Neural cell (in vitro differentiated cells): Measurements from ENCODE around the gene PPIC. TPM values are rescaled to one million over a fixed set of nuclear protein-coding genes. Genes with fewer than 3 reads are reported as not detected.

ENCODE experiments used
- H2AFZ ChIP-seq: fragments of 200-600, 300-800 bp; sonication (generic), shearing (Covaris generic); 2 replicates; pipeline ENCODE4 v1.6.0; 2014; ENCODE audit warnings: low read depth, mild to moderate bottlenecking, antibody characterized with exemption, low read length, moderate library complexity
- H3F3A ChIP-seq: fragments of 200-600 bp; shearing (Covaris generic); 2 replicates; pipeline ENCODE4 v1.6.1; 2016; ENCODE audit warnings: mild to moderate bottlenecking, moderate library complexity, mixed read lengths, antibody characterized with exemption, low read length; ENCODE audit not compliant: insufficient read depth, poor library complexity, severe bottlenecking
- H3K27ac ChIP-seq: fragments of 200-600, 300-800 bp; sonication (generic), shearing (Covaris generic); 2 replicates; pipeline ENCODE4 v1.5.1; 2014; ENCODE audit warnings: mild to moderate bottlenecking, low read length, moderate library complexity
- H3K27me3 ChIP-seq: fragments of 300-800, 200-600 bp; sonication (generic), shearing (Covaris generic); 2 replicates; pipeline ENCODE4 v1.6.0; 2014; ENCODE audit warnings: mild to moderate bottlenecking, low read depth, low read length, moderate library complexity; ENCODE audit not compliant: insufficient read depth
- H3K36me3 ChIP-seq: fragments of 300-800, 200-600 bp; sonication (generic), shearing (Covaris generic); 2 replicates; pipeline ENCODE4 v1.5.1; 2014; ENCODE audit warnings: mild to moderate bottlenecking, antibody characterized with exemption, low read length, moderate library complexity; ENCODE audit not compliant: insufficient read depth
- H3K4me2 ChIP-seq: fragments of 300-800, 200-600 bp; sonication (generic), shearing (Covaris generic); 2 replicates; pipeline ENCODE4 v1.6.0; 2014; ENCODE audit warnings: mild to moderate bottlenecking, low read length
- H3K4me3 ChIP-seq: fragments of 300-800, 200-600 bp; sonication (generic), shearing (Covaris generic); 2 replicates; pipeline ENCODE4 v1.5.1; 2014; ENCODE audit warnings: mild to moderate bottlenecking, low read length, moderate library complexity
- H3K79me2 ChIP-seq: fragments of 200-600 bp; shearing (Covaris generic); replicated peaks from 2 replicates; pipeline ENCODE4 v1.6.0; 2014; ENCODE audit warnings: mild to moderate bottlenecking, low read length, moderate library complexity; ENCODE audit not compliant: insufficient read depth
- H3K9ac ChIP-seq: fragments of 300-800, 200-600 bp; sonication (generic), shearing (Covaris generic); 2 replicates; pipeline ENCODE4 v1.6.1; 2016; ENCODE audit warnings: mild to moderate bottlenecking, low read length, mixed read lengths
- H3K9me2 ChIP-seq: fragments of 200-600 bp; shearing (Covaris generic); 2 replicates; pipeline ENCODE4 v1.6.1; 2016; ENCODE audit warnings: mild to moderate bottlenecking, low read length, mixed read lengths; ENCODE audit not compliant: insufficient read depth
- H3K9me3 ChIP-seq: fragments of 200-600, 300-800 bp; sonication (generic), shearing (Covaris generic); 2 replicates; pipeline ENCODE4 v1.6.1; 2016; ENCODE audit warnings: mild to moderate bottlenecking, mixed run types, low read length, moderate library complexity, mixed read lengths
- H4K20me1 ChIP-seq: fragments of 200-600 bp; shearing (Covaris generic); 2 replicates; pipeline ENCODE4 v1.6.1; 2016; ENCODE audit warnings: mild to moderate bottlenecking, mixed run types; ENCODE audit not compliant: insufficient read depth
- EP300 ChIP-seq: fragments of 450-650 bp; conservative IDR thresholded peaks from 2 replicates; pipeline ENCODE4 v1.6.1; 2014; ENCODE audit warnings: antibody characterized with exemption, mild to moderate bottlenecking, moderate library complexity; ENCODE audit not compliant: poor library complexity, severe bottlenecking
- EZH2 ChIP-seq: fragments of 200-600, 300-800 bp; shearing (Covaris generic), sonication (generic); IDR thresholded peaks from 2 replicates; pipeline ENCODE4 v1.6.1; 2014; ENCODE audit warnings: antibody characterized with exemption, low read length, borderline replicate concordance, mild to moderate bottlenecking; ENCODE audit not compliant: insufficient read depth, poor library complexity, severe bottlenecking
- MXI1 ChIP-seq: fragments of 450-650 bp; conservative IDR thresholded peaks from 2 replicates; pipeline ENCODE4 v1.6.1; 2014; ENCODE audit warnings: antibody characterized with exemption, mild to moderate bottlenecking; ENCODE audit not compliant: poor library complexity, severe bottlenecking
- POLR2AphosphoS5 ChIP-seq: IDR thresholded peaks from 2 replicates; pipeline ENCODE4 v1.6.1; 2012
- RAD21 ChIP-seq: fragments of 450-650 bp; conservative IDR thresholded peaks from 2 replicates; pipeline ENCODE4 v1.6.1; 2014; ENCODE audit warnings: antibody characterized with exemption, mild to moderate bottlenecking, moderate library complexity
- SMC3 ChIP-seq: fragments of 450-650 bp; conservative IDR thresholded peaks from 2 replicates; pipeline ENCODE4 v1.6.1; 2014; ENCODE audit warnings: antibody characterized with exemption, mild to moderate bottlenecking, moderate library complexity; ENCODE audit not compliant: poor library complexity
- TAF1 ChIP-seq: IDR thresholded peaks from 2 replicates; pipeline ENCODE4 v1.6.1; 2012; ENCODE audit warnings: low read depth
- polyA plus RNA-seq: library from polyadenylated mRNA; depleted of rRNA; stranded (reverse); fragments of >200 nt; gene quantifications from 2 replicates; pipeline ENCODE4 v1.2.3, GENCODE V29; 2014
- TF ChIP-seq, protein P1 (sequence below): IDR thresholded peaks from 2 replicates; pipeline ENCODE4 v1.6.1; 2012; ENCODE audit warnings: borderline replicate concordance
- TF ChIP-seq, protein P2 (sequence below): fragments of 450-650 bp; IDR thresholded peaks from 2 replicates; pipeline ENCODE4 v1.5.1; 2014; ENCODE audit warnings: antibody characterized with exemption, mild to moderate bottlenecking, moderate library complexity; ENCODE audit not compliant: poor library complexity, severe bottlenecking

Gene PPIC
- polyA plus RNA-seq, 1 donor from 2014 or later, result not detected

GRCh38 chr5:123051206-123051605 is 14.7 kb upstream of the PPIC start:
- Histone ChIP-seq H3K27ac (no peak overlapping the region), H3K9me2 (no peaks in the 10 kb centered on the region), H3K79me2 (no peaks in the 10 kb centered on the region), H3K4me2 (no peak overlapping the region), H3K36me3 (no peaks in the 10 kb centered on the region), H3K4me3 (no peak overlapping the region), H3K9ac (no peak overlapping the region), H2AFZ (no peak overlapping the region), H3K9me3 (no peaks in the 10 kb centered on the region), H3K27me3 (no peaks in the 10 kb centered on the region), H4K20me1 (no peaks in the 10 kb centered on the region), H3F3A (no peaks in the 10 kb centered on the region)
- TF ChIP-seq RAD21, result no peak
- TF ChIP-seq, protein P1, sequence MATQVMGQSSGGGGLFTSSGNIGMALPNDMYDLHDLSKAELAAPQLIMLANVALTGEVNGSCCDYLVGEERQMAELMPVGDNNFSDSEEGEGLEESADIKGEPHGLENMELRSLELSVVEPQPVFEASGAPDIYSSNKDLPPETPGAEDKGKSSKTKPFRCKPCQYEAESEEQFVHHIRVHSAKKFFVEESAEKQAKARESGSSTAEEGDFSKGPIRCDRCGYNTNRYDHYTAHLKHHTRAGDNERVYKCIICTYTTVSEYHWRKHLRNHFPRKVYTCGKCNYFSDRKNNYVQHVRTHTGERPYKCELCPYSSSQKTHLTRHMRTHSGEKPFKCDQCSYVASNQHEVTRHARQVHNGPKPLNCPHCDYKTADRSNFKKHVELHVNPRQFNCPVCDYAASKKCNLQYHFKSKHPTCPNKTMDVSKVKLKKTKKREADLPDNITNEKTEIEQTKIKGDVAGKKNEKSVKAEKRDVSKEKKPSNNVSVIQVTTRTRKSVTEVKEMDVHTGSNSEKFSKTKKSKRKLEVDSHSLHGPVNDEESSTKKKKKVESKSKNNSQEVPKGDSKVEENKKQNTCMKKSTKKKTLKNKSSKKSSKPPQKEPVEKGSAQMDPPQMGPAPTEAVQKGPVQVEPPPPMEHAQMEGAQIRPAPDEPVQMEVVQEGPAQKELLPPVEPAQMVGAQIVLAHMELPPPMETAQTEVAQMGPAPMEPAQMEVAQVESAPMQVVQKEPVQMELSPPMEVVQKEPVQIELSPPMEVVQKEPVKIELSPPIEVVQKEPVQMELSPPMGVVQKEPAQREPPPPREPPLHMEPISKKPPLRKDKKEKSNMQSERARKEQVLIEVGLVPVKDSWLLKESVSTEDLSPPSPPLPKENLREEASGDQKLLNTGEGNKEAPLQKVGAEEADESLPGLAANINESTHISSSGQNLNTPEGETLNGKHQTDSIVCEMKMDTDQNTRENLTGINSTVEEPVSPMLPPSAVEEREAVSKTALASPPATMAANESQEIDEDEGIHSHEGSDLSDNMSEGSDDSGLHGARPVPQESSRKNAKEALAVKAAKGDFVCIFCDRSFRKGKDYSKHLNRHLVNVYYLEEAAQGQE, result no peak
- TF ChIP-seq SMC3, result no peak
- TF ChIP-seq TAF1, result no peak
- no peak for TF ChIP-seq MXI1
- TF ChIP-seq, protein P2, sequence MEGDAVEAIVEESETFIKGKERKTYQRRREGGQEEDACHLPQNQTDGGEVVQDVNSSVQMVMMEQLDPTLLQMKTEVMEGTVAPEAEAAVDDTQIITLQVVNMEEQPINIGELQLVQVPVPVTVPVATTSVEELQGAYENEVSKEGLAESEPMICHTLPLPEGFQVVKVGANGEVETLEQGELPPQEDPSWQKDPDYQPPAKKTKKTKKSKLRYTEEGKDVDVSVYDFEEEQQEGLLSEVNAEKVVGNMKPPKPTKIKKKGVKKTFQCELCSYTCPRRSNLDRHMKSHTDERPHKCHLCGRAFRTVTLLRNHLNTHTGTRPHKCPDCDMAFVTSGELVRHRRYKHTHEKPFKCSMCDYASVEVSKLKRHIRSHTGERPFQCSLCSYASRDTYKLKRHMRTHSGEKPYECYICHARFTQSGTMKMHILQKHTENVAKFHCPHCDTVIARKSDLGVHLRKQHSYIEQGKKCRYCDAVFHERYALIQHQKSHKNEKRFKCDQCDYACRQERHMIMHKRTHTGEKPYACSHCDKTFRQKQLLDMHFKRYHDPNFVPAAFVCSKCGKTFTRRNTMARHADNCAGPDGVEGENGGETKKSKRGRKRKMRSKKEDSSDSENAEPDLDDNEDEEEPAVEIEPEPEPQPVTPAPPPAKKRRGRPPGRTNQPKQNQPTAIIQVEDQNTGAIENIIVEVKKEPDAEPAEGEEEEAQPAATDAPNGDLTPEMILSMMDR, result no peak

DNA sequence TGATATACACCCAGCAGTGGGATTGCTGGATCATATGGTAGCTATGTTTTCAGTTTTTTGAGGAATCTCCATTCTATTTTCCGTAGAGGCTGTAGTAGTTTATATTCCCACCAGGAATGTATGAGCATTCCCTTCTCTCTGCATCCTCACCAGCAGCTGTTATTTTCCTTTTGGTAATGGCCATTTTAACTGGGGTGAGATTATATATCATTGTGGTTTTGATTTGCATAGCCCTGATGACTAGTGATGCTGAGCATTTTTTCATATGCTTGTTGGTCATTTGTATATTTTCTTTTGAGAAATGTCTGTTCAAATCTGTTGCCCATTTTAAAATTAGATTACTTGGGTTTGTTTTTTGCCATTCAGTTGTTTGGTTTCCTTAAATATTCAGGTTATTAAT is 11.2 kb upstream of the PPIC start:
- Histone ChIP-seq H3K4me3 (no peak overlapping the region), H3K4me2 (no peak overlapping the region), H3K9me3 (no peaks in the 10 kb centered on the region), H3K36me3 (no peaks in the 10 kb centered on the region), H3K27me3 (no peaks in the 10 kb centered on the region), H3K9me2 (no peaks in the 10 kb centered on the region), H3K9ac (no peak overlapping the region), H4K20me1 (no peaks in the 10 kb centered on the region), H3K27ac (no peak overlapping the region), H3K79me2 (no peaks in the 10 kb centered on the region), H2AFZ (no peak overlapping the region), H3F3A (no peaks in the 10 kb centered on the region)
- no peak for TF ChIP-seq EZH2
- TF ChIP-seq EP300, result no peak
- TF ChIP-seq, protein P2, result no peak
- TF ChIP-seq SMC3, result no peak
- TF ChIP-seq MXI1, result no peak
- no peak for TF ChIP-seq POLR2AphosphoS5
- no peak for TF ChIP-seq RAD21
- no peak for TF ChIP-seq TAF1
- TF ChIP-seq, protein P1, result no peak
